ENCODE measurements around the gene CCDC185.

DNA sequence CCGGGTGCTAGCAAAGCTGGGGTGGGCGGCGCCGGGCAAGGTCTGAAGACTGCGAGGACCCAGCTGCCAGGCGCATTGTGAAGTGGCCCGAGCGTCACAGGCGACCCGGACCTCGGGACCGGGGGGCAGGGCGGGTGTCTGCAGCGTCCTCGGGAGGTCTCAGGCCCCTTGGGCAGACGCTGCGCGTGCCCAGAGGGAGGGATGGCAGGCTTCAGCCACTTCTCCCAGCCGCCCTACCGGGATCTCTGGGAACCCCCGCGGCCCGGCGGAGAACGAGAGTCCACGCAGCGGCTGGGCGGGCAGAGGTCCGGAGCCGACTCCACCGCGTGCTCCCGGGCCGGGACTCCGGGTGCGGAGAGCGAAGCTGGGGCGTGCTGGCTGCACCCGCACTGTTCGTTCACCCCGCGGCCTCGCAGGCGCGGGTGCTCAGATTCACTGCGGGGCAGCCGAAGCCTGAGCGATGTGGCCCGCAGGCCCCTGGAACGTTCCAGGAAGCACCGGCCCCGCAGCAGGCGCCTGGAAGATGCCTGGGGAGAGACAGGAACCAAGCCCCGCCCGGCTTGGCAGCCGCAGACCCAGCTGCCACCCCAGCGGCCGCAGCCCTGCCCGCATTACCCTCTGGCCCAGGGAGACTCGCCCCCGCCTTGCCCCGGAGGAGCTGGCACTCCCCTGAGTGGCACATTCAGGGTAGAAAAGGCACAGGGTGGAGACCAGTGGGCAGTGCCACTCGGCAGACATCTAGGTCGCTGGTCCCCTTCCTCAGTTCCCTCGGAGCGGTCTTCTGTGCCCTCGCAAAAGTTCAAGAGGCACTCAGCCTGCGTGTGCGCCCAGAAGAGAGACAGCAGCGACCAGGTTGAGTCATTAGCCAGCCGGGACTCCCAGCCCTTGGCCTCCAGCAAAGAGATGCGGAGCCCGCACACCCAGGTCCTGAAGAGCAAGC, at the start of gene CCDC185:
- TF ChIP-seq, protein P1, sequence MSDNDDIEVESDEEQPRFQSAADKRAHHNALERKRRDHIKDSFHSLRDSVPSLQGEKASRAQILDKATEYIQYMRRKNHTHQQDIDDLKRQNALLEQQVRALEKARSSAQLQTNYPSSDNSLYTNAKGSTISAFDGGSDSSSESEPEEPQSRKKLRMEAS (IDR thresholded peaks at IDR 0.05) = peak; percentile 70
- TF ChIP-seq EP300 (IDR thresholded peaks at IDR 0.05; ENCODE audit: borderline replicate concordance) (no peak), CEBPB (IDR thresholded peaks at IDR 0.05) (no peak), TEAD4 (IDR thresholded peaks at IDR 0.05) (no peak), FOXM1 (IDR thresholded peaks at IDR 0.05; ENCODE audit: borderline replicate concordance, low read depth) (no peak), TAF1 (IDR thresholded peaks at IDR 0.05; ENCODE audit: low read depth) (no peak), YY1 (IDR thresholded peaks at IDR 0.05; ENCODE audit: low read depth) (no peak), ZBTB7A (IDR thresholded peaks at IDR 0.05; ENCODE audit: low read depth) (no peak), CREB1 (IDR thresholded peaks at IDR 0.05; ENCODE audit: low read depth) (no peak)
- TF ChIP-seq, protein P2, sequence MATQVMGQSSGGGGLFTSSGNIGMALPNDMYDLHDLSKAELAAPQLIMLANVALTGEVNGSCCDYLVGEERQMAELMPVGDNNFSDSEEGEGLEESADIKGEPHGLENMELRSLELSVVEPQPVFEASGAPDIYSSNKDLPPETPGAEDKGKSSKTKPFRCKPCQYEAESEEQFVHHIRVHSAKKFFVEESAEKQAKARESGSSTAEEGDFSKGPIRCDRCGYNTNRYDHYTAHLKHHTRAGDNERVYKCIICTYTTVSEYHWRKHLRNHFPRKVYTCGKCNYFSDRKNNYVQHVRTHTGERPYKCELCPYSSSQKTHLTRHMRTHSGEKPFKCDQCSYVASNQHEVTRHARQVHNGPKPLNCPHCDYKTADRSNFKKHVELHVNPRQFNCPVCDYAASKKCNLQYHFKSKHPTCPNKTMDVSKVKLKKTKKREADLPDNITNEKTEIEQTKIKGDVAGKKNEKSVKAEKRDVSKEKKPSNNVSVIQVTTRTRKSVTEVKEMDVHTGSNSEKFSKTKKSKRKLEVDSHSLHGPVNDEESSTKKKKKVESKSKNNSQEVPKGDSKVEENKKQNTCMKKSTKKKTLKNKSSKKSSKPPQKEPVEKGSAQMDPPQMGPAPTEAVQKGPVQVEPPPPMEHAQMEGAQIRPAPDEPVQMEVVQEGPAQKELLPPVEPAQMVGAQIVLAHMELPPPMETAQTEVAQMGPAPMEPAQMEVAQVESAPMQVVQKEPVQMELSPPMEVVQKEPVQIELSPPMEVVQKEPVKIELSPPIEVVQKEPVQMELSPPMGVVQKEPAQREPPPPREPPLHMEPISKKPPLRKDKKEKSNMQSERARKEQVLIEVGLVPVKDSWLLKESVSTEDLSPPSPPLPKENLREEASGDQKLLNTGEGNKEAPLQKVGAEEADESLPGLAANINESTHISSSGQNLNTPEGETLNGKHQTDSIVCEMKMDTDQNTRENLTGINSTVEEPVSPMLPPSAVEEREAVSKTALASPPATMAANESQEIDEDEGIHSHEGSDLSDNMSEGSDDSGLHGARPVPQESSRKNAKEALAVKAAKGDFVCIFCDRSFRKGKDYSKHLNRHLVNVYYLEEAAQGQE (IDR thresholded peaks at IDR 0.05; ENCODE audit: low read depth) = no peak
